Fibroblast of gingiva (primary cell): ENCODE results near the gene CTAG2.
"Not testable (repeated sequence)": the region's sequence is repeated elsewhere in the genome, so short reads cannot be mapped to it uniquely, and the experiment has no call there.

ENCODE experiments used
- DNase-seq: peaks from one replicate; pipeline ENCODE4 v3.0.0-alpha.2; 2011; ENCODE audit warnings: low read depth

The CTAG2 gene

GRCh38 chrX:154648931-154649330 lies 4.4 kb downstream of the CTAG2 start:
- DNase-seq = no peak

- DNase-seq = not testable (repeated sequence)
These were observed 7.5 kb downstream of the CTAG2 start for GRCh38 chrX:154645745-154646378.

DNA sequence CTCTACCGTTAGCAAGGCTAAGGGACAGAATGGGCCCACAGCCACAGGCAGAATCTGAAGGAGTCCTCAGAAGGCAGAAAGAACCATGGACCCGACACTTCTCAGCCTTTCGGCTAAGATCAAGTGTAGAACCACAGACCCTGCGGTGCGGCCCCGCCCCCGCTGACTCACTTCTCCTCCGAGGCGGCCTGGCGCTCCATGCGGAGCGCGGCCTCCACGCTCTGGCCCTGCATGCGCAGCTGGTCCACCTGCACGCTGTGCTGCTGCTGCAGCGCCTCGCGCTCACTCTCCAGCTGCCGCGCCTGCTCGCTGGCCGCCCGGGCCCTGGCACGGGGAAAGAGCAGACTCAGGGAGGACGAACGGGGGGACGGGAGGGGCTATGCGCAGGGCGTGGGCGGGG lies 9.7 kb downstream of the CTAG2 start:
- not testable (repeated sequence) for DNase-seq

GRCh38 chrX:154641740-154642139 lies 11.6 kb downstream of the CTAG2 start:
- not testable (repeated sequence) for DNase-seq

DNA sequence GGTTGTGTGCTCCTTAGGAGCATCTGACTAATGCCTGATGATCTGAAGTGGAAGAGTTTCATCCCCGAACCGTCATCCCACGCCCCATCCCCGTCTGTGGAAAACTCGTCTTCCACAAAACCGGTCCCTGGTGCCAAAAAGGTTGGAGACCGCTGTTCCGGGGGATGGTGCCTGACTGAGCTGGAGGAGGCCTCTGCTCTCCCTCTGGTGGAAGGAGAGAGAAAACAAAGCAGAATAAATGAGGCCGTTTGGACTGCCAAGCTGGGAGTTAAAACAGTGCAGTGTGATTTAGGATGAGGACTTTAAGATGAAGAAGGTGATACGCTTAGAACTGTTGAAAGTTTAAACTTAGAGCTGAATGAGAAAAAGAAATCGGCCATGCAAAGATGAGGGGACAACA lies 19.7 kb downstream of the CTAG2 start:
- DNase-seq = not testable (repeated sequence)

GRCh38 chrX:154630949-154631348 lies 22.4 kb downstream of the CTAG2 start:
- not testable (repeated sequence) for DNase-seq

DNA sequence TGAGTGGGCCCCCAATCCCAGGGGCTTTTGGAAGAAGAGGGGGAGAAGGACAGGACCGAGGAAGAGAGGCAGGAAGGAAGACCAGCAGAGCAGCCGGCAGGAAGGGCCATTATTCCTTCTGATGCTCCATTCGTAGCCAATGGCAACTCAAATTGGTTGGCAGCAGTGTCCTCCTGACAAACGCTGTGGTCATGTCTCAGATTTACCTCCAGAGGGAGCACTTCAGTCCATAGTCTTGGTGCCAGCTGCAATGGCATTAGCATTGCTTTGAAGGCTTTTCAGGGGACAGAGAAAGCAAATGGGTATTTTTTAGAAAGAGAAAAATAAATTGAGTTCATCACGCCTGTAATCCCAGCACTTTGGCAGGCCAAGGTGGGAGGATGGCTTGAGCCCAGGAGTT lies 24.4 kb downstream of the CTAG2 start:
- not testable (repeated sequence) for DNase-seq

DNA sequence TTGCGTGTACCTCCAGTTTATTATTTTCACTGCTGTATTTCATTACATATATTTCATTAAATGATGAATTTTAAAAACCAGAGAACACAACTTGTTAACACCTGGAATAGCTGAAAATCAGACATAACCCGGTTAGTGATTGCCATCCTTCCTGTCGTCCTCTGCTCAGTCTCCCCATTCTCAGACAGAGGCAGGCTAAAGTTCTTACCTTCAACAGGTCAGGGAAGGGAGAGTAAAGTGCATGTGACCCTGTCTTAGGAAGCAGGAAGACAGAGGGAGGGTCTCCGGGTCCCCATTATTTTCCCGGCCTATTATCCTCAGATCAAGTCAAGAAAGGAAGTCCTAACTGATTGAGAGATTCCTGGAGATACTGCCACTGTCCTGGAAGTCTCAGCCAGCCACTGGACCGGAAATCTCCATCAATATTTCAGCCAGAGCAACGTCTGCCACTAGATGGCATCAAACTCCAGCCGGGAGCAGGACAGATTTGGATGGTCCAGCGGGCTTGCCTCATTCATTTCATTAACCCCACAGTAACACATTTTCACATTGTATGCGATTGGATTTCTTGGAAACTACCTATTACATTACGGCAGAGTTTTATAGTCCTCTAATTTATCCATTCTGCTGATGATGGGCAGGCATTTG lies 32.5 kb downstream of the CTAG2 start:
- DNase-seq = not testable (repeated sequence)

GRCh38 chrX:154619182-154619581 lies 34.2 kb downstream of the CTAG2 start, which contains the start of gene CTAG1B:
Gene CTAG1B, minus strand, starts transcription at chrX:154619282. Its CDS starts 64 bp downstream, at chrX:154619218.
- DNase-seq = not testable (repeated sequence)

DNA sequence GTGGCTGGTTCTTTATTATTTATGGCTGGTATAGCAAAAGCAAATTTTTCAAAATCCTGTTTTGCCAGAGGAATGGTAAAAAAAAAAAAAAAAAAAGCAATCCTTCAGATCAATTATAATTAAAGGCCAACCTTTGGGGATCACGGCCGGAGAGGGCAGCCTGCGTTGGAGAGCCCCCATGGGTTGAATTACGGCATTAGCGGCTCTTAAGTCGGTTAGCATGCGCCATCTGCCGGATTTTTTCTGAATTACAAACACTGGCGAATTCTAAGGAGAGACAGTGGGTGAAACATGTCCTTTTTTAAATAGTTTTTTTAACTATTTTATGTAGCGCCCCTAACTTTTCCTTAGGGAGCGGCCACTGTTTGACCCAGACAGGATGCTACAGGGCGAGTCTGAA lies 39.8 kb downstream of the CTAG2 start:
- not testable (repeated sequence) for DNase-seq

DNA sequence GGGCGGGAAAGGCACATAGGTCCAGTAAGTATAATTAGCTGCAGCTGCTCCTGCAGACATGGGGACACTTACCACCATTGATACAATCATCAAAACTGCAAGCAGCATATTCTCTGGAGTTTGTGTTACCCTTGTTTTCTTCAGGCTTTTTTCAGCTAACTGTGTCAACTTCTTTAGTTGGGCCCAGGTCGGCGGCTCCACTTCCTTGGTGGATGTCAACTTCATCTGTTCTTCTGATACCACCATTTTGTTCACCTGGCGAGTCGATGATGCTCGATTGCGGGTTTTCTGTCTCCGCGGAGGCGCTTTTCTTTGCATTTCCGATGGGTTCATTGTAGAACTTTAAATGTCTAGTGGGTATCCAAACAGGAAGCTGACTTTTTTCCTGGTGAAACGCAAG lies 42.2 kb downstream of the CTAG2 start:
- DNase-seq = not testable (repeated sequence)

DNA sequence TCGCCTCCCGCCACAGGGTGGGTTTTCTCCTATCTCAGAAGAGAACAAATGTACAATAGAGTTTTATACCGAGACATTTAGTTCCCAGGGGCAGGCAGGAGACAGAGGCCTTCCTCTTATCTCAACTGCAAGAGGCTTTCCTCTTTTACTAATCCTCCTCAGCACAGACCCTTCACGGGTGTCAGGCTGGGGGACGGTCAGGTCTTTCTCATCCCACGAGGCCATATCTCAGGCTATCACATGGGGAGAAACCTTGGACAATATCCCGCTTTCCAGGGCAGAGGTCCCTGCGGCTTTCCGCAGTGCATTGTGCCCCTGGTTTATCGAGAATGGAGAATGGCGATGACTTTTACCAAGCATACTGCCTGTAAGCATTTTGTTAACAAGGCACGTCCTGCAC lies 44.6 kb downstream of the CTAG2 start:
- DNase-seq = not testable (repeated sequence)

GRCh38 chrX:154607976-154608375 lies 45.4 kb downstream of the CTAG2 start:
- not testable (repeated sequence) for DNase-seq

DNA sequence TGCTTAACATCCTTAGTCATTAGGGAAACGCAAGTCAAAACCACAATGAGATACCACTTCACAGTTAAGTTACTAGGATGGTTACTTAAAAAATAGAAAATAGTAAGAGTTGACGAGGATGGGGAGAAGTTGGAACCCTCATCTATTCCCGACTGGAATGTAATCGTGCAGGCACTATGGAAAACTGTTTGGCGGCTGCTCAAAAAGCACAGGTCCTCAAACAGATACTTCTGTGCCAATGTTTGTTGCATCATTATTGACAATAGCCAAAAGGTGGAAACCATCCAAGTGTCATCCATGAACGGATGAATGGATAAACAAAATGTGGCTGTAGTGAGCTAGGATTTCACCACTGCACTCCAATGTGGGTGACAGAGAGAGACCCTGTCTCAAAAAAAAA lies 46.0 kb downstream of the CTAG2 start:
- no peak for DNase-seq

- no peak for DNase-seq
These were observed 47.8 kb downstream of the CTAG2 start for GRCh38 chrX:154605566-154605965.

DNA sequence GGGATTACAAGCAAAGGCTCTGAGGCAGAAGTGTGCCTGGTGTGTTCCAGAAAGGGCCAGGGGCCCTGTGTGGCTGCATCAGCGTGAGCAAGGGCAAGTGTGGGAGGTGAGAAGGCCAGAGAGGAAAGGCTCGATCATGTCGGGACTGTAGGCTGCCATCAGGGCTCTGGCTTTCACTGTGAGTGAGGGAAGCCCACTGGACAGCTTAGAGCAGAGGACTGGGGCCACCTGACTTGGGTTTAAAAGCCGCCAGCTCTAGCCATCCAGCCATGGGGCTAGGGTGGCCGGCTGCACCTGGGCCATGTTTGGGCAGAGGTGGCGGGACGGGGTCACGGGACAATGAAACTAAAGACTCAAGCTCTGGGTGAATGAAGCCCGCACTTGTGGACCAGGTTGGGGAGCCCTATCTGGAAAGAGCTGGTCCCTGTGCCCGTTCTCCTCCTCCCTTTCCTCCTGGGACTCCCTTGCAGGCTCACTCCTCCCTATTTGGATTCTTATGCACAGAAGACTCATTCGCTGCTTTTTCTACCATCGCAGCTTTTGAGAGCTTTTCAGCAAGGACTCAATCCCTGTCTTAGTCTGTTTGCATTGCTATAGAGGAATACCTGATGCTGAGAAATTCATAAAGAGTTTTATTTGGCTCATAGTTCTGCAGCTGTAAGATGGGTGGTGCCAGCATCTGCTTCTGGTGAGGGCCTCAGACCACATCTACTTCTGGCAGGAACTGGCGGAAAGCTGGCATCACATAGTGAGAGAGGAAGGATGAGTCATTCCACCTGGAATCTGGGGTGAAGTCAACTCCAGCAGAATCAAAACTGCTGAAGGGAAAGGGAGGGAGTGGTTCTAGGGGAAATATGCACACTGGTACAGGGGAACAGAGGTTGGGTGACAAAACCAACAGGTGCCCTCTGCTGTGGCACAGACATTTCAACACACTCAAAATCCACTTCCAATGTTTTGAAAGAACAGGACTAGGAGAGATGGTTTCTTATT lies 49.6 kb downstream of the CTAG2 start:
- peak; percentile 70 for DNase-seq

DNA sequence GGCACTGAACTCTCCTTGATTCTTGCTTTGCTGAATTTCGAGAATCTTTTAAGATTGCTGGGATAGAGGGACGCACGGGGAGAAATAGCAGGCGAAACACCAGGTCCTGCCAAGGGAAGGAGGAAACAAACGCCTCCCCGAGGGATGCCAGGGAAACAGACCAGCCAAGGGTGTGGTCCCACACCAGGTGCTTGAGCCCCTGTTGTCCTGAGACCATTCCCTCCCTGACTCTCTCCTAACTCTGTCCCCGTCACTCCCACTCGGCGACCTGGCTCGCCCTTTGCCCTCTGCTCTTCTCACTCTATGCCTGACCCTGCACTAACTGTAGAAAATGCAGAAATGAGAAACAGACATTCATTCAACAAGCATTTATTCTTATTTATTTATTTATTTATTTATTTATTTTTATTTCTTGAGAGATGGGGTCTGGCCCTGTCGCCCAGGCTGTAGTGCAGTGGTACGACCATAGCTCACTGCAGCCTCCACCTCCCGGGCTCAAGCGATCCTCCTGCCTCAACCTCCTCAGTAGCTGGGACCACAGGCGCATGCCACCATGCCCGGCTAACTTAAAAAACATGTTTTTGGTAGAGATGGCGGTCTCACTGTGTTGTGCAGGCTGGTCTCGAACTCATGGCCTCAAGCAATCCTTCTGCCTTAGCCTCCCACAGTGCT lies 50.5 kb downstream of the CTAG2 start:
- no peak for DNase-seq

DNA sequence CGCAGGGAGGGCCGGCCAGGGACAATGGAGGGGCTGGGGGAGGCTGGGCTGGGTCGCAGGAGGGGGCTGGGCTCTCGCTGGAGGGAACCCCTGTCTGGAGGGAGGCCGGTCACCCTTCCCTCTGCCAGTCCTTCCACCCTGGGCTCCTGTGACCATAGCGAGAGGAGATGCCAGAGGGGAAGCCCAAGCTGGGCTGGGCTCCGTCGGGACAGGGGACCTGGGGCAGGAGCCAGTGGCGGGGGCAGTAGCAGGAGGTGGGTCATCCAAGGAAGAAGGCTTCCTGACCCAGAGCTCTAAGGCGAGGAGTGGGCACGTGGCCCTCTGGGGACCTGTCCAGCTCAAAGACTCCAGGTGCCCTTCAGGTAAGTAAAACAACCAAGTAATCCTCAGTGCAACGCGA lies 51.2 kb downstream of the CTAG2 start:
- no peak for DNase-seq
